ENCODE data around the gene KDSR. TPM values are rescaled to one million over a fixed set of nuclear protein-coding genes. Genes with fewer than 3 reads are reported as not detected.
A peak's percentile ranks its signal among the peaks of the same experiment; 100 is the strongest.

The KDSR gene, protein sequence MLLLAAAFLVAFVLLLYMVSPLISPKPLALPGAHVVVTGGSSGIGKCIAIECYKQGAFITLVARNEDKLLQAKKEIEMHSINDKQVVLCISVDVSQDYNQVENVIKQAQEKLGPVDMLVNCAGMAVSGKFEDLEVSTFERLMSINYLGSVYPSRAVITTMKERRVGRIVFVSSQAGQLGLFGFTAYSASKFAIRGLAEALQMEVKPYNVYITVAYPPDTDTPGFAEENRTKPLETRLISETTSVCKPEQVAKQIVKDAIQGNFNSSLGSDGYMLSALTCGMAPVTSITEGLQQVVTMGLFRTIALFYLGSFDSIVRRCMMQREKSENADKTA
- polyA plus RNA-seq (2013, experiment 1 of 2): 22.9 TPM
- 29.0 TPM for polyA plus RNA-seq (2013, experiment 2 of 2)

DNA sequence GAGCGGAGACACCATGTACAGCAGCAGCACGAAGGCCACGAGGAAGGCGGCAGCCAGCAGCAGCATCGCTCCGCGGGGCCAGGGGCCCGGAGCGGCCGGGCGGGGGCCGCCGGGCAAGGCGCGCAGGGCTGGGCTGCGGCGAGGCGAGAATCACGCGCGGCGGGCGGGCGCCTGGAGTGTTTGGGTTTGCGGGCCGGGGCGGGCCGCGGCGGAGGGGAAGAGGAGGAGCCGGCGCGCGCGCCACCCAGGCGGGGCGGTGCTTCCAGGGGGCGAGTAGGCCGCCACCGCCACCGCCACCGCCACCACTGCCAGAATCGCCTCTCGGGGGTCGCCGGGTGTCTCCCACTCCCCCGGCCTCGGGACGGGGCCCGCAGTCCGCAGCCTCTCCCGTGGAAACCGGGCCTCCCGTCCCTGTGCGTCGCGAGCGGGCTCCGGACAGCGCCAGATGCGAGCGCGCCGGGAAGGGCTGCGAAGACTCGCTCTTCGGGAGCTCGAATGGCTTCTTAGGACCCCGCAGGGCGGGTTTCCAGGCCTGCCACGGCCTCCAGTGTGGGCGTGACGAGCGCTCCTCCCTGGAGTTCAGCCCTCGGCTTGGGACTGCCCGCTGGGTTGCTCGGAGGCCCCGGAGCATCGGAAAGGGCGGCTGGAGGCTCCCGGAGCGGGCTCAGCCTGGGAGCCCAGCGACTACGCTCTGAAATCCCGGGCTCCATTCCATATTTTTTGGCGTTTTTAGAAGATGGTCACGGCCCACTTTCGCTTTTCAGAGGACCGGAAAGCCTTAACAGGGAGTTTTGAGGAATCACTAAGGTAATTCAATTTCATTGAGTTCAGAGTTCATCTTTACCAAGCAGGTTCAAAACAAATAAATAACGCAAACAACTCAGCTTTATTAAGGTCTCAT lies at the start of gene KDSR:
Gene KDSR, minus strand, starts transcription at position 154 of the 901 bp plus-strand sequence. Its CDS starts 88 bp downstream, at position 66.
- Histone ChIP-seq H3K27ac (ENCODE audit: low read depth, low read length) (peak within 1 kb of the TSS; percentile 85; the same call in 1 of the 2 replicates), H3K4me3 (ENCODE audit: low read length) (peak within 1 kb of the TSS; percentile 73), H3K9me3 (ENCODE audit: insufficient read depth, low read depth, low read length) (0 out of 2 replicates have a peak, but pooled peaks cover 6% of the 10 kb centered on the region), H3K4me1 (ENCODE audit: insufficient read depth, low read length) (peaks cover 6% of the 10 kb centered on the region), H3K9ac (ENCODE audit: low read depth, low read length) (peak within 1 kb of the TSS; percentile 84), H3K36me3 (ENCODE audit: insufficient read depth, low read length) (peaks cover 12% of the 10 kb centered on the region), H3K27me3 (ENCODE audit: insufficient read depth, low read length) (no peaks in the 10 kb centered on the region)
- under 1% methylated on average over 90 of the region's 90 CpGs for WGBS

DNA sequence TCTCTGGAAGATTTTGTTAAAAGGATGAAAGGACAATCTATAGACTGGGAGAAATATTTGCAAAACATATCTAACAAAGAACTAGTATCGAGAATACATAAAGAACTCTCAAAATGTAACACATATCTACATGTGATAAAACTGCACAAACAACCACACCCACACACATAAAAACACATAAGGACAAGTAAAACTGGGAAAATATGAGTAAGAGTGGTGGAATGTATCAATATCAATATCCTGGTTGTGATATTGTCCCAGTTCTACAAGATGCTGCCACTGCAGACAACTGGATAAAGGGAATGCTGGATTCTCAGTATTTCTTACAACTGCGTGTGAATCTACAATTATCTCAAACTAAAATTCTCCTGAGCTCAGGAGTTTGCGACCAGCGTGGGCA lies 45.9 kb upstream of the KDSR start:
- Histone ChIP-seq H3K27me3 (ENCODE audit: insufficient read depth, low read length) (no peaks in the 10 kb centered on the region), H3K4me1 (ENCODE audit: insufficient read depth, low read length) (no peaks in the 10 kb centered on the region), H3K9me3 (ENCODE audit: insufficient read depth, low read depth, low read length) (no peaks in the 10 kb centered on the region), H3K9ac (ENCODE audit: low read depth, low read length) (no peak overlapping the region), H3K27ac (ENCODE audit: low read depth, low read length) (no peak overlapping the region), H3K4me3 (ENCODE audit: low read length) (no peak overlapping the region), H3K36me3 (ENCODE audit: insufficient read depth, low read length) (peaks cover 73% of the 10 kb centered on the region)
- WGBS: 98% methylated on average over 3 of the region's 4 CpGs

DNA sequence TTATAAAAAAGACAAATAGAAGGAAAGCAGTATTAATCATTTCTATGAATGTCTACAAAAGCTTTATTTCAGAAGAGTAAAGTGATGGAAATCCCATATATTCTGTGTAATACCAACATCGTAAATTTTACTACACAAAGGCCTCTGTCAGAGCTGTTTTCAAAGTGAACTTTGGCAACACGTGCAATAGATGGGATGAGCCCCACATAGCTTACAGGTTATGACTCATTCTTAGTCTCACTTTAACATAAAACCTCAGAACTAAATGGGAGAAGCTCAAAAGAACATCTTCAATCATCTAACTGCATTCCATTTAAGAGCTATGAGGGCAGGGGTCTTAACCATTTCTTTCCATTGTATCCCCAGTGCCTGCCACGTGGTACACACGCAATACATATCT lies 43.8 kb upstream of the KDSR start:
- H3K9me3 ChIP-seq (ENCODE audit: insufficient read depth, low read depth, low read length): no peaks in the 10 kb centered on the region
- no peak overlapping the region for H3K27ac ChIP-seq (ENCODE audit: low read depth, low read length)
- H3K9ac ChIP-seq (ENCODE audit: low read depth, low read length): no peak overlapping the region
- H3K4me3 ChIP-seq (ENCODE audit: low read length): no peak overlapping the region
- H3K4me1 ChIP-seq (ENCODE audit: insufficient read depth, low read length): peaks cover 11% of the 10 kb centered on the region
- no peaks in the 10 kb centered on the region for H3K27me3 ChIP-seq (ENCODE audit: insufficient read depth, low read length)
- H3K36me3 ChIP-seq (ENCODE audit: insufficient read depth, low read length): peaks cover 82% of the 10 kb centered on the region
- 92% methylated on average over 4 of the region's 4 CpGs for WGBS

DNA sequence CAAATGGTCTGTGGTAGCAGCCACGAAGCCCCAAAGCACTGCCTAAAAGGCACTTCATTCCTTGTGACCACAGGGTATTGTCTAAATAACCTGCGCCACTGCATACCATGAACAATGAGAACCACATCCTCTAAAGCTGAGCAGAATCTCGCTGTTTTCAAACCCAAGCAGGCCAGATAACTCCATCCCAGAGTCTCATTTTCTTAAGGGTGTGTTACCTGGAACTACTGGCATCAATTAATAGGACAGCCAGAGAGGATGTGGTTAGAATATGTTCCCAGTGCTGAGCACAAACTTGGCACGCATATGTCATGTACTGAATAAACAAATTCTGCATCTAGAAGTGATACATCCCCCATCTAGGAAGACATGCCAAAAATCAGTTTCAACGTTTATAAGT lies 42.3 kb upstream of the KDSR start:
- H3K27ac ChIP-seq (ENCODE audit: low read depth, low read length): no peak overlapping the region
- H3K4me3 ChIP-seq (ENCODE audit: low read length): no peak overlapping the region
- peaks cover 11% of the 10 kb centered on the region for H3K4me1 ChIP-seq (ENCODE audit: insufficient read depth, low read length)
- no peak overlapping the region for H3K9ac ChIP-seq (ENCODE audit: low read depth, low read length)
- no peaks in the 10 kb centered on the region for H3K27me3 ChIP-seq (ENCODE audit: insufficient read depth, low read length)
- no peaks in the 10 kb centered on the region for H3K9me3 ChIP-seq (ENCODE audit: insufficient read depth, low read depth, low read length)
- 94% methylated on average over 5 of the region's 5 CpGs for WGBS
- peaks cover 83% of the 10 kb centered on the region for H3K36me3 ChIP-seq (ENCODE audit: insufficient read depth, low read length)

DNA sequence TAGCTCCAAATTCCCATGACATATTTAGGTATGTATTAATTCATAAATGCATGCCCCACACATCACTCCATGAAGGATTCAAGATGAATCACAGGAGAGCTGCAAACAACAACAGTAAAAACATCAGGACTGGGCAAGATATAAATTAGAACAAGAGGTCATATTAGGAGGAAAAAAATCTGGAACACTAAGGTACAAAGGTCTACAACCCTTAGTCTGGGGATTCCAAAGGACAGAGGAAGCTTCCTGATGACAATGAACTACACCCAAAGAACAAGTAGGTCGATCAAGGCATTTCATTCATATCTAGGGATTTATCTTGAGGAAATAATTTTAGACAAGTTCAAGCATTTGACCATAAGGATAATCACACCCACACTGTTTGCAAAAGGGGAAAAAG lies 40.7 kb upstream of the KDSR start:
- H3K9ac ChIP-seq (ENCODE audit: low read depth, low read length): no peak overlapping the region
- no peaks in the 10 kb centered on the region for H3K27me3 ChIP-seq (ENCODE audit: insufficient read depth, low read length)
- no peak overlapping the region for H3K27ac ChIP-seq (ENCODE audit: low read depth, low read length)
- peaks cover 11% of the 10 kb centered on the region for H3K4me1 ChIP-seq (ENCODE audit: insufficient read depth, low read length)
- H3K9me3 ChIP-seq (ENCODE audit: insufficient read depth, low read depth, low read length): no peaks in the 10 kb centered on the region
- H3K4me3 ChIP-seq (ENCODE audit: low read length): no peak overlapping the region
- H3K36me3 ChIP-seq (ENCODE audit: insufficient read depth, low read length): peaks cover 94% of the 10 kb centered on the region
- WGBS: 83% methylated on average over 1 of the region's 1 CpG

DNA sequence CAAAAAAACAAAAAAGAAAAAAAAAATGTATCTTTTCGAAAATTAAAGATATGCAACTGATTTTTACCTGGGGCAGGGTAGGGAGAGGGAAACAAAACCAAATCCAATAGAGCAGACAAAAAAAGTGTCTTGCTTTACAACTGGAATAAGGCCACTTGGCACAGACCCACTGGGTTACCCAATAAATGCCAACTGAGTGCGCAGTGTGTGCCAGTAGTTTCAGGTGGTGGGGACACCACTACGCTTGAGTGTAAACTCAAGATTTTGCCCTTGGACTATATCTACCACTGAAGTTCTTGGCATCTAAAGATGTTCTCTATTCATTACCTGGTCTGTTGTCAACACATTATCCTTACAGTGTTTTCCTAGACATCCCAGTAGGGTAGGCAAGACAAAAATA lies 39.0 kb upstream of the KDSR start:
- H3K4me3 ChIP-seq (ENCODE audit: low read length): no peak overlapping the region
- peaks cover 11% of the 10 kb centered on the region for H3K4me1 ChIP-seq (ENCODE audit: insufficient read depth, low read length)
- H3K36me3 ChIP-seq (ENCODE audit: insufficient read depth, low read length): peaks cover 96% of the 10 kb centered on the region
- H3K9me3 ChIP-seq (ENCODE audit: insufficient read depth, low read depth, low read length): no peaks in the 10 kb centered on the region
- WGBS: 98% methylated on average over 3 of the region's 3 CpGs
- H3K9ac ChIP-seq (ENCODE audit: low read depth, low read length): no peak overlapping the region
- H3K27ac ChIP-seq (ENCODE audit: low read depth, low read length): no peak overlapping the region
- no peaks in the 10 kb centered on the region for H3K27me3 ChIP-seq (ENCODE audit: insufficient read depth, low read length)

DNA sequence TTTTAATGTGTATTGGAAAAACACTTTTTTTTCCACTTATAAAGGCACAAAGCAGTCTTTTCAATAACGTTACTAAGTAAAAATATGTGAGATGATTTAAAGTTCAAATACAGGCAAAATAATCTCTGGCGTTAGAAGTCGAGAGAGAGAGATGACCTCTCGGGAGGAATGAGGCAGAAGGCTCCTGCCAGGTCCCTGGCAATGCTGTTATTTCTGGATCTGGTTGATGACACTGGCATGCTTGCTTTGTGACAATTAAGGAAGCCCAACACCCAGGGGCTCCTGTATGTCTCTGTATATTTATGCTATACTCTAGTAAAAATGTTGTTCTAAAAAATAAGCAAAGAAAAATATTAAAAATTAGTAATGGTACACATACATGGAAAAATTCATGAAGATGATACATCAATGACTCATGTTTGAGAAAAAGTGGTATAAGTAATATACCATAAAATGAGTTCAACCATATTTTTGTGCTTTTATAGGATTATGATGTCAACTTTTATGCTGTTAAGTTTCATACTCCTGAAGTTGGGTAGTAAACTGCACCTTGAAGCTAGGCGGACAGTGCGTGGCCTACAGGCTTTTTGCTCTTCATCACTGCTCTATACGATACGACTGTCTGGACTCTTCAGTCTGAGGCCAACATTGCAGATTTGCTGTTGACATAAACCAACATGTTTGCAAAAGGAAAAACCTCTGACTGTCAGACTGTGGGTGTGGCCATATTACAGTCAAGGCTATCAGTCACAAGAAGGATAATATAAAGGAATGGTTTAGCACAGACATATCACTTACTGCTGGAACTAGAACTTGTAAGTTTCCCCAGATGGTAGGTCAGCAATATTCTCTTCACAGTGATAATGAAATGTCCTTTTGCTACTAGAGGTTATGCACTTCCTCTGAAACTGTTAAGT lies 35.5 kb upstream of the KDSR start:
- Histone ChIP-seq H3K4me1 (ENCODE audit: insufficient read depth, low read length) (peaks cover 7% of the 10 kb centered on the region), H3K9me3 (ENCODE audit: insufficient read depth, low read depth, low read length) (no peaks in the 10 kb centered on the region), H3K9ac (ENCODE audit: low read depth, low read length) (no peak overlapping the region), H3K36me3 (ENCODE audit: insufficient read depth, low read length) (peaks cover 93% of the 10 kb centered on the region), H3K27ac (ENCODE audit: low read depth, low read length) (no peak overlapping the region), H3K27me3 (ENCODE audit: insufficient read depth, low read length) (no peaks in the 10 kb centered on the region), H3K4me3 (ENCODE audit: low read length) (no peak overlapping the region)
- WGBS: 95% methylated on average over 8 of the region's 8 CpGs

DNA sequence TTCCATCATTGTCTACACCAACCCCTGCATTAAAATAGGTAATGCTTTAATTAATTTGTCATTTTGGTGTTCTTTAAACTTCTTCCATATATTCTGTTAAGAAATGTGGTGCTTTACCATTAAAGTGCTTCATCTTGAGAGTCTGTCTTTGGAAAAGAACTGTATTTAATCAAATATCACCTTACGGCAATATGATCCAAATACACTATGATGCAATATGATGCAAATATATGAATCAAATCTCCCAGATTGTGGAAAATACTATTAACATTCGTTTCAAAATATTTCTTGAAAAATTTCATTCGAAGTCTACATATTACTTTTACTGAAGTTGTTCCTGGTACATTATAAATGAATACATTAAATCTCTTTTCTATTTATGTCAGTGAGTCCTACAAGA lies 32.3 kb upstream of the KDSR start:
- Histone ChIP-seq H3K36me3 (ENCODE audit: insufficient read depth, low read length) (peaks cover 94% of the 10 kb centered on the region), H3K9me3 (ENCODE audit: insufficient read depth, low read depth, low read length) (no peaks in the 10 kb centered on the region), H3K27me3 (ENCODE audit: insufficient read depth, low read length) (no peaks in the 10 kb centered on the region), H3K27ac (ENCODE audit: low read depth, low read length) (no peak overlapping the region), H3K4me1 (ENCODE audit: insufficient read depth, low read length) (no peaks in the 10 kb centered on the region), H3K4me3 (ENCODE audit: low read length) (no peak overlapping the region), H3K9ac (ENCODE audit: low read depth, low read length) (no peak overlapping the region)
- 83% methylated on average over 2 of the region's 3 CpGs for WGBS

DNA sequence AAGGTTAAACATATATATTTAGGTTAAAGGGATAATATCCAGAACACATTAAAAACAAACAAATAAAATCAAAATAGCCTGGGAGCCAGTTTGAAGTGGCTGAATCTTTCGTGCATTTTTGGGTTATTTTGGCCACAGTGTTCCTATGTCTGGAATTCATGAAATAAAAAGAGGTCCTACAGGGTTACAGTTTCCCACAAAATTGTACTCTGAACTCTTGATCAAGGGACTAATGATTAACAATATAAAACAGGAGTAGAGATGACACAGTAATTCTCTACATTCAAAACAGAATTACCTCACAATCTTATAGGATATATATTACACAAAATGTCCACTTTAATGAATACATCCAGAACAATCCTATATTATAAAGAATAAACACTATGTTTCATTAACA lies 30.3 kb upstream of the KDSR start:
- H3K4me3 ChIP-seq (ENCODE audit: low read length): no peak overlapping the region
- H3K36me3 ChIP-seq (ENCODE audit: insufficient read depth, low read length): peaks cover 90% of the 10 kb centered on the region
- no peaks in the 10 kb centered on the region for H3K4me1 ChIP-seq (ENCODE audit: insufficient read depth, low read length)
- H3K9me3 ChIP-seq (ENCODE audit: insufficient read depth, low read depth, low read length): no peaks in the 10 kb centered on the region
- 95% methylated on average over 1 of the region's 1 CpG for WGBS
- H3K27me3 ChIP-seq (ENCODE audit: insufficient read depth, low read length): no peaks in the 10 kb centered on the region
- no peak overlapping the region for H3K27ac ChIP-seq (ENCODE audit: low read depth, low read length)
- no peak overlapping the region for H3K9ac ChIP-seq (ENCODE audit: low read depth, low read length)

DNA sequence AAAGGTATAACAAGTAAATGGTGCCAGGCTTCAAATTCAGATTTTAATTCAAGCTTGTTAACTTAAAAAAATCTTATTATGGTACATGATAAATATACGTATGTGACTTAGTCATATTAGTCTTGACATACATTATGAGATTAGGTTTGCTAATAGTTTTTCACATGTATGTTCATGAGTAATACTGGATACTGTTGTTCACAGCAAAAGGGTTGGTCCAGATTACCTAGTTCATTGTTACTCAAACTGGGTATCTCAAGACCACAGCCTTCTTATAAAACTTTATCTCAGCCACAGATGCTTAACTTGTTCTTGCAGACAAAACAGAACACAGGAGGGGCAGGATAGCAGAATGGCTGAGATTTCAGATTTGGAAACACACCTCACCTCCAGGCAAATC lies 28.5 kb upstream of the KDSR start:
- no peaks in the 10 kb centered on the region for H3K4me1 ChIP-seq (ENCODE audit: insufficient read depth, low read length)
- no peak overlapping the region for H3K9ac ChIP-seq (ENCODE audit: low read depth, low read length)
- no peaks in the 10 kb centered on the region for H3K27me3 ChIP-seq (ENCODE audit: insufficient read depth, low read length)
- H3K27ac ChIP-seq (ENCODE audit: low read depth, low read length): no peak overlapping the region
- H3K4me3 ChIP-seq (ENCODE audit: low read length): no peak overlapping the region
- H3K9me3 ChIP-seq (ENCODE audit: insufficient read depth, low read depth, low read length): no peaks in the 10 kb centered on the region
- 100% methylated on average over 1 of the region's 1 CpG for WGBS
- peaks cover 89% of the 10 kb centered on the region for H3K36me3 ChIP-seq (ENCODE audit: insufficient read depth, low read length)
